ENCODE measurements around the gene ZMAT5.

The ZMAT5 gene

GRCh38 chr22:29689880-29690213, 77.0 kb downstream of the ZMAT5 start:
- peak; percentile 56 for DNase-seq (ENCODE audit: low read depth)
- TF ChIP-seq, protein P1, sequence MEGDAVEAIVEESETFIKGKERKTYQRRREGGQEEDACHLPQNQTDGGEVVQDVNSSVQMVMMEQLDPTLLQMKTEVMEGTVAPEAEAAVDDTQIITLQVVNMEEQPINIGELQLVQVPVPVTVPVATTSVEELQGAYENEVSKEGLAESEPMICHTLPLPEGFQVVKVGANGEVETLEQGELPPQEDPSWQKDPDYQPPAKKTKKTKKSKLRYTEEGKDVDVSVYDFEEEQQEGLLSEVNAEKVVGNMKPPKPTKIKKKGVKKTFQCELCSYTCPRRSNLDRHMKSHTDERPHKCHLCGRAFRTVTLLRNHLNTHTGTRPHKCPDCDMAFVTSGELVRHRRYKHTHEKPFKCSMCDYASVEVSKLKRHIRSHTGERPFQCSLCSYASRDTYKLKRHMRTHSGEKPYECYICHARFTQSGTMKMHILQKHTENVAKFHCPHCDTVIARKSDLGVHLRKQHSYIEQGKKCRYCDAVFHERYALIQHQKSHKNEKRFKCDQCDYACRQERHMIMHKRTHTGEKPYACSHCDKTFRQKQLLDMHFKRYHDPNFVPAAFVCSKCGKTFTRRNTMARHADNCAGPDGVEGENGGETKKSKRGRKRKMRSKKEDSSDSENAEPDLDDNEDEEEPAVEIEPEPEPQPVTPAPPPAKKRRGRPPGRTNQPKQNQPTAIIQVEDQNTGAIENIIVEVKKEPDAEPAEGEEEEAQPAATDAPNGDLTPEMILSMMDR (conservative IDR thresholded peaks at IDR 0.05; ENCODE audit: control insufficient read depth, insufficient read depth, low read depth, low read length) = peak; percentile 77
- H3K4me3 ChIP-seq (ENCODE audit: control insufficient read depth, low read depth, low read length) = no peak overlapping the region

DNA sequence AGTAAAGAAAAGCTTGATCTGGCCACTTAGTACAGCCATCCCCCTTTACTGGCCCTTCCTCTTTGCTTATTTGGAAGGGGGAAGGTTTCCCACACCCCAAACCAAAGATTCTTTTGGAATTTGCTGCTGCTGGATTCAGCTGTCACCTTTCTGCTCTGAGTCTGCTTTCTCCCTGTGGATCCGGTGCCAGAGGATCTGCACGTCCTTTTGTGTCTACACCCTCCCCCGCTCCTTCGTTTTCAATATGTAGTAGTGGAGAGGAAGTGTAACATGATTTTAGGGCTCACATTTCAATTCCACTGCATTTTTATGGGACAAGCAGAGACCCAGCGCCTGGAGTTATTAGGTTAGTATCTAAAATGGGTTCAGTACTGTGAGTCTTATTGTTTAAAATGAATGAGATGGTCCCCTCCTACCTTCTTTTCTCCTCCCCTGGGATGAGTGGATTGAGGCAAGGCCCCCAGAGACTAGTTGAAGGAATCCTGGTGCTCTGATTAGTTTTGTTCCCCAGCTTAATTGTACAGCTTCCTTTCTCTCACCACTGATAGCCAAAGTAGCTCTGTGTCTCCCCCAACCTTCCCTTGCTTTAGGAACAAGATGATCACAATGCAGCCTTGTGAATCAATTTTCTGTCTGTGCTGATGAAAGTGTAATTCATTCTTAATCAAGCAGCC, 77.5 kb downstream of the ZMAT5 start:
- TF ChIP-seq, protein P1 (conservative IDR thresholded peaks at IDR 0.05; ENCODE audit: control insufficient read depth, insufficient read depth, low read depth, low read length) = no peak
- DNase-seq (ENCODE audit: low read depth) = no peak
- H3K4me3 ChIP-seq (ENCODE audit: control insufficient read depth, low read depth, low read length) = no peak overlapping the region

DNA sequence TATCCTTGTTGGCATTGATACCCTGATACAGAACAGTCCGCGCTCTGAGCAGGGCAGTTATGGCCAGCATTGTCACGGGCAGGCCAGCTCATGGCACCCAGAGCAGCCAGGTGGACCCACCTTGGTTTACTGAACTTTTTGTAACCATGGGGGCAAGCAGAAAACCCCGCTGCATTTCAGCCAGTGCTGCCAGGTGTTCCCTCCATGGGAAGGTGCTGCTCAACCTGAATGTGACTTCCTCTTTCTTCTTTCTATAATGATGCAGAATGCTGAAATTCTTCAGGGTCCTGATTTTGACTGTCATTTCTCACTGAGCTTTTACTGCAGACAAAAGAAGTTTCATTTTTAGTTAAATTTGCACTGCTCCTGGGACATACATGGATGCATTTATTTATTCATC, 82.6 kb downstream of the ZMAT5 start:
- H3K4me3 ChIP-seq (ENCODE audit: control insufficient read depth, low read depth, low read length) = no peak overlapping the region
- TF ChIP-seq, protein P1 (conservative IDR thresholded peaks at IDR 0.05; ENCODE audit: control insufficient read depth, insufficient read depth, low read depth, low read length) = no peak
- no peak for DNase-seq (ENCODE audit: low read depth)

GRCh38 chr22:29683536-29683935, 83.3 kb downstream of the ZMAT5 start:
- TF ChIP-seq, protein P1 (conservative IDR thresholded peaks at IDR 0.05; ENCODE audit: control insufficient read depth, insufficient read depth, low read depth, low read length) = no peak
- no peak for DNase-seq (ENCODE audit: low read depth)
- no peak overlapping the region for H3K4me3 ChIP-seq (ENCODE audit: control insufficient read depth, low read depth, low read length)
